Neuronal stem cell (in vitro differentiated cells): ENCODE data around the gene LOXHD1.

Source experiments
- DNase-seq: peaks from one replicate; pipeline ENCODE4 v3.0.0-alpha.2; 2013; ENCODE audit warnings: low spot score
- H2AFZ ChIP-seq: one replicate; pipeline ENCODE4 v1.6.1; 2013; ENCODE audit warnings: mild to moderate bottlenecking, low read length, inconsistent platforms
- H2AK5ac ChIP-seq: 2 replicates; pipeline ENCODE4 v1.6.1; 2013; ENCODE audit warnings: low read depth, mild to moderate bottlenecking, inconsistent platforms, low read length, moderate library complexity, mixed read lengths
- H2BK120ac ChIP-seq: 2 replicates; pipeline ENCODE4 v1.6.1; 2013; ENCODE audit warnings: low read depth, mild to moderate bottlenecking, inconsistent platforms, low read length, moderate library complexity, mixed read lengths
- H2BK12ac ChIP-seq: one replicate; pipeline ENCODE4 v1.6.1; 2013; ENCODE audit warnings: low read length, inconsistent platforms
- H2BK15ac ChIP-seq: 2 replicates; pipeline ENCODE4 v1.6.1; 2013; ENCODE audit warnings: mild to moderate bottlenecking, low read length, inconsistent platforms, mixed read lengths
- H2BK5ac ChIP-seq: one replicate; pipeline ENCODE4 v1.6.1; 2013; ENCODE audit warnings: inconsistent platforms, mild to moderate bottlenecking, low read length, moderate library complexity
- H3K14ac ChIP-seq: one replicate; pipeline ENCODE4 v1.6.1; 2013; ENCODE audit warnings: low read length, inconsistent platforms
- H3K18ac ChIP-seq: 2 replicates; pipeline ENCODE4 v1.6.1; 2013; ENCODE audit warnings: low read length, inconsistent platforms
- H3K23ac ChIP-seq: 2 replicates; pipeline ENCODE4 v1.6.1; 2013; ENCODE audit warnings: low read depth, mild to moderate bottlenecking, mixed read lengths, low read length, inconsistent platforms; ENCODE audit not compliant: poor library complexity
- H3K27ac ChIP-seq: replicated peaks from 3 replicates; pipeline ENCODE4 v1.5.1; 2013; ENCODE audit warnings: low read length, inconsistent platforms
- H3K27me3 ChIP-seq, 3 experiments: 2 replicates each; pipeline ENCODE4 v1.6.1; 2013; ENCODE audit warnings: low read length in 3 of 3, mild to moderate bottlenecking in 2 of 3, inconsistent platforms in 1 of 3, low read depth in 1 of 3, mixed read lengths in 1 of 3, moderate library complexity in 1 of 3; ENCODE audit not compliant: control insufficient read depth in 3 of 3, insufficient read depth in 3 of 3
- H3K36me3 ChIP-seq, 2 donors: replicated peaks in 1 of 2; 2 replicates each; pipeline ENCODE4 v1.6.1; 2013; ENCODE audit warnings: low read length in 2 of 2; ENCODE audit not compliant: control insufficient read depth in 2 of 2, insufficient read depth in 2 of 2
- H3K4ac ChIP-seq: 2 replicates; pipeline ENCODE4 v1.6.1; 2013; ENCODE audit warnings: inconsistent platforms, mild to moderate bottlenecking, low read length, moderate library complexity
- H3K4me1 ChIP-seq, 2 donors: 1 replicate in 1 of 2; 2 replicates in 1 of 2; pipeline ENCODE4 v1.6.1; 2013; ENCODE audit warnings: low read length in 2 of 2, low read depth in 1 of 2; ENCODE audit not compliant: control insufficient read depth in 2 of 2, insufficient read depth in 1 of 2
- H3K4me2 ChIP-seq: one replicate; pipeline ENCODE4 v1.6.1; 2013; ENCODE audit warnings: mild to moderate bottlenecking, low read length, inconsistent platforms; ENCODE audit not compliant: insufficient read depth, poor library complexity, severe bottlenecking
- H3K4me3 ChIP-seq, 2 donors: 2 replicates each; pipeline ENCODE4 v1.5.1; 2013; ENCODE audit warnings: low read length in 2 of 2, mild to moderate bottlenecking in 2 of 2, inconsistent platforms in 1 of 2, moderate library complexity in 1 of 2
- H3K79me1 ChIP-seq: one replicate; pipeline ENCODE4 v1.6.1; 2013; ENCODE audit warnings: low read depth, mild to moderate bottlenecking, inconsistent platforms, low read length, moderate library complexity
- H3K9ac ChIP-seq: one replicate; pipeline ENCODE4 v1.6.1; 2013; ENCODE audit warnings: mild to moderate bottlenecking, low read depth, low read length, inconsistent platforms; ENCODE audit not compliant: poor library complexity
- H3K9me3 ChIP-seq, 2 donors: replicated peaks in 1 of 2; 2 replicates each; pipeline versions ENCODE3 to v1.6.1; 2013; ENCODE audit warnings: low read length in 2 of 2, mild to moderate bottlenecking in 2 of 2, inconsistent platforms in 1 of 2, low read depth in 1 of 2, mixed read lengths in 1 of 2, moderate library complexity in 1 of 2; ENCODE audit not compliant: control insufficient read depth in 2 of 2, insufficient read depth in 1 of 2
- H4K8ac ChIP-seq: one replicate; pipeline ENCODE4 v1.6.1; 2013; ENCODE audit warnings: low read depth, mild to moderate bottlenecking, inconsistent platforms, low read length, moderate library complexity
- H4K91ac ChIP-seq: one replicate; pipeline ENCODE4 v1.6.1; 2013; ENCODE audit warnings: low read length, low read depth, mild to moderate bottlenecking, inconsistent platforms; ENCODE audit not compliant: poor library complexity
- WGBS, 2 donors: extraction: QIAGEN DNeasy Blood & Tissue Kit; methylation state at CpG; one replicate each; pipeline ENCODE4 v1.1.7; 2013; ENCODE audit warnings: missing lambda C conversion rate in 2 of 2, mixed read lengths in 1 of 2; ENCODE audit not compliant: insufficient read length in 2 of 2, insufficient replicate concordance in 1 of 2; ENCODE audit errors: extremely low coverage in 2 of 2; 5-methylcytosine and 5-hydroxymethylcytosine counted together

Gene LOXHD1

GRCh38 chr18:46459789-46460455, 197.1 kb downstream of the LOXHD1 start:
- H3K4me1 ChIP-seq = peaks cover 0 to 40% of the 10 kb centered on the region in 2 donors
- H3K23ac ChIP-seq = no peak overlapping the region
- H2BK120ac ChIP-seq = peak overlapping the region; percentile 39
- no peak overlapping the region for H4K8ac ChIP-seq
- H2AFZ ChIP-seq = no peak overlapping the region
- peak overlapping the region; percentile 94 for H3K18ac ChIP-seq
- peak overlapping the region; percentile 63 for H2BK12ac ChIP-seq
- no peak overlapping the region for H3K27ac ChIP-seq
- no peak for DNase-seq
- H3K9me3 ChIP-seq = peaks cover 0 to 3% of the 10 kb centered on the region in 2 donors
- H3K27me3 ChIP-seq = no peaks in the 10 kb centered on the region
- peak overlapping the region; percentile 30 for H2BK15ac ChIP-seq
- H3K14ac ChIP-seq = peak overlapping the region; percentile 27
- no peak overlapping the region for H3K4me3 ChIP-seq
- no CpG with 5 or more reads among the region's 19 CpGs for whole genome bisulfite sequencing, 2 donors
- no peak overlapping the region for H3K4me2 ChIP-seq
- no peak overlapping the region for H3K4ac ChIP-seq
- no peak overlapping the region for H3K9ac ChIP-seq
- no peak overlapping the region for H4K91ac ChIP-seq
- no peaks in the 10 kb centered on the region for H3K79me1 ChIP-seq
- peak overlapping the region; percentile 91 for H2AK5ac ChIP-seq
- peaks cover 19 to 60% of the 10 kb centered on the region in 2 donors for H3K36me3 ChIP-seq
- no peak overlapping the region for H2BK5ac ChIP-seq

GRCh38 chr18:46458472-46458871, 198.5 kb downstream of the LOXHD1 start:
- Histone ChIP-seq H3K27me3 (no peaks in the 10 kb centered on the region), H2AFZ (no peak overlapping the region), H3K4me2 (no peak overlapping the region), H2BK120ac (no peak overlapping the region), H2BK12ac (no peak overlapping the region), H3K9ac (no peak overlapping the region), H2BK5ac (no peak overlapping the region), H3K23ac (no peak overlapping the region), H3K36me3 (peaks cover 19 to 72% of the 10 kb centered on the region in 2 donors), H4K8ac (no peak overlapping the region), H3K27ac (no peak overlapping the region), H3K9me3 (peaks cover 0 to 3% of the 10 kb centered on the region in 2 donors), H3K4ac (no peak overlapping the region), H3K4me1 (peaks cover 0 to 34% of the 10 kb centered on the region in 2 donors), H2BK15ac (no peak overlapping the region), H3K14ac (no peak overlapping the region), H3K79me1 (no peaks in the 10 kb centered on the region), H3K18ac (no peak overlapping the region), H4K91ac (no peak overlapping the region), H3K4me3 (no peak overlapping the region), H2AK5ac (no peak overlapping the region)
- no peak for DNase-seq
- no CpG with 5 or more reads among the region's 6 CpGs for WGBS, 2 donors

DNA sequence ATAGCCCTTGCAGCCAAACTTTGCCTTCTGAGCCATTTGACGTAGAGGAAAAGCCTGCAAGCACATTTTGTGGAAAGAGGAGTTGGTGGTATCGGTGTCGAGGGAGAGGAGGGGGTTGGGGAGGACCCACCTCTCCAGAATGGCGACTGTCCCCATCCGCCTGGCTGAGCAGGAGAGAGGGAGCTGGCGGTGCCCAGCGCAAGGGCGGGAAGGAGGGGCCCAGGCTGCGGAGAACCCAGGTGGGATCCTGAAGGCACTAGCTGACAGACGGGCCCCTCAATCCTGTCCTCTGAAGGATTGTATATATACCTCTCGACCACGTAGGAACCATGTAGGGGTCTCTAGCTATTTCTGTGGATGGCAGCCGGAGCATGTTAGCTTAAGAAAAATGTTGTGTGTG, 200.3 kb downstream of the LOXHD1 start:
- H3K27me3 ChIP-seq = no peaks in the 10 kb centered on the region
- H2BK120ac ChIP-seq = no peak overlapping the region
- H3K14ac ChIP-seq = no peak overlapping the region
- H2BK12ac ChIP-seq = no peak overlapping the region
- no peak overlapping the region for H2BK5ac ChIP-seq
- no peaks in the 10 kb centered on the region for H3K79me1 ChIP-seq
- no peak overlapping the region for H3K4me3 ChIP-seq
- no peak overlapping the region for H2BK15ac ChIP-seq
- peaks cover 26 to 86% of the 10 kb centered on the region in 2 donors for H3K36me3 ChIP-seq
- H2AK5ac ChIP-seq = no peak overlapping the region
- no peak overlapping the region for H2AFZ ChIP-seq
- H3K4ac ChIP-seq = no peak overlapping the region
- H3K9me3 ChIP-seq = peaks cover 0 to 5% of the 10 kb centered on the region in 2 donors
- no peak overlapping the region for H3K27ac ChIP-seq
- H4K8ac ChIP-seq = no peak overlapping the region
- H4K91ac ChIP-seq = no peak overlapping the region
- no CpG with 5 or more reads among the region's 13 CpGs for WGBS, 2 donors
- peaks cover 0 to 24% of the 10 kb centered on the region in 2 donors for H3K4me1 ChIP-seq
- no peak overlapping the region for H3K23ac ChIP-seq
- no peak overlapping the region for H3K18ac ChIP-seq
- DNase-seq = no peak
- H3K4me2 ChIP-seq = no peak overlapping the region
- no peak overlapping the region for H3K9ac ChIP-seq

DNA sequence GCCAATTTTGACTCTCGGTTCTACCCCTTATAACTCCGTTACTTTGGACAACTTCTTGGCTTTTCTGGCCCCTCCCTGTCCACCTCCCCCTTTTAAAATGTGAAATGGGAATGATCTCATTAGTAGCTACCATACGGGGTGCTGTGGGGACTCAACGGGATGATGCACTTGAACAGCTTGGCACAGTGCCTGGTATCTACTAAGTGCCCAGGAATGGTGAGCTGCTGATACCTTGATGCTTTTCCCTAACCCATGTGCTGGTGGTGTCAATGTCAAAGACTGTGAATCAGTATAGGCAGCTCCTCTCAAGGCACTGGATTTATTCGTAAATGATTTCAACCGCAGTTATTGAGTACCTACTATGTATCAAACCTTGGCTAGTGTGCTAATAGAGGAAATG, 204.2 kb downstream of the LOXHD1 start:
- Histone ChIP-seq H3K23ac (no peak overlapping the region), H3K4me2 (no peak overlapping the region), H3K18ac (no peak overlapping the region), H4K91ac (no peak overlapping the region), H2BK15ac (no peak overlapping the region), H2BK5ac (no peak overlapping the region), H3K4me1 (peaks cover 0 to 3% of the 10 kb centered on the region in 2 donors), H3K79me1 (no peaks in the 10 kb centered on the region), H3K9ac (no peak overlapping the region), H3K4ac (no peak overlapping the region), H3K27ac (no peak overlapping the region), H2AFZ (no peak overlapping the region), H2BK12ac (no peak overlapping the region), H2AK5ac (no peak overlapping the region), H3K14ac (no peak overlapping the region), H2BK120ac (no peak overlapping the region), H3K4me3 (no peak overlapping the region), H3K27me3 (no peaks in the 10 kb centered on the region), H3K9me3 (peaks cover 0 to 17% of the 10 kb centered on the region in 2 donors), H3K36me3 (peaks cover 45 to 91% of the 10 kb centered on the region in 2 donors), H4K8ac (no peak overlapping the region)
- WGBS, 2 donors = no CpG with 5 or more reads among the region's 6 CpGs
- DNase-seq = no peak
